Calu3 (cell line): Measurements from ENCODE around the gene MS4A6A. TPM values are rescaled to one million over a fixed set of nuclear protein-coding genes. Genes with fewer than 3 reads are reported as not detected.
"Not testable (repeated sequence)": the region's sequence is repeated elsewhere in the genome, so short reads cannot be mapped to it uniquely, and the experiment has no call there.

Source experiments
- BruUV-seq: library from RNA; stranded (reverse); fragments of 400-500 nt; replicated peaks from 2 replicates; lab custom pipeline; 2021; lab: Mats Ljungman, UMichigan
- CTCF ChIA-PET: fragments of 300-600 bp; sonication (Branson Sonifier 250); formaldehyde crosslinking; loops from one replicate; lab custom pipeline; 2022; ENCODE audit warnings: antibody characterized with exemption; lab: Charles Lee
- DNase-seq: peaks from one replicate; pipeline ENCODE4 v3.0.0; 2022
- H3K27ac Mint-ChIP-seq: one replicate; pipeline ENCODE4 v1.8.0; 2022; ENCODE audit warnings: mixed read lengths; ENCODE audit not compliant: unreplicated experiment
- H3K27me3 Mint-ChIP-seq: one replicate; pipeline ENCODE4 v1.8.0; 2022; ENCODE audit warnings: mixed read lengths; ENCODE audit not compliant: unreplicated experiment
- H3K36me3 Mint-ChIP-seq: one replicate; pipeline ENCODE4 v1.8.0; 2022; ENCODE audit warnings: mild to moderate bottlenecking, moderate library complexity, mixed read lengths; ENCODE audit not compliant: insufficient read depth, unreplicated experiment
- H3K4me1 Mint-ChIP-seq: one replicate; pipeline ENCODE4 v1.8.0; 2022; ENCODE audit warnings: mild to moderate bottlenecking, low read depth, mixed read lengths; ENCODE audit not compliant: unreplicated experiment
- H3K4me3 Mint-ChIP-seq: one replicate; pipeline ENCODE4 v1.8.0; 2022; ENCODE audit warnings: mild to moderate bottlenecking, low read depth, moderate library complexity, mixed read lengths; ENCODE audit not compliant: unreplicated experiment
- H3K9me3 Mint-ChIP-seq: one replicate; pipeline ENCODE4 v1.8.0; 2022; ENCODE audit warnings: low read depth, mixed read lengths; ENCODE audit not compliant: unreplicated experiment
- CTCF ChIP-seq: fragments of 200-600 bp; IDR thresholded peaks from one replicate; pipeline ENCODE4 v1.8.0; 2022; ENCODE audit warnings: antibody characterized with exemption; ENCODE audit not compliant: unreplicated experiment
- intact Hi-C: fragments of 100-400 bp; cut with micrococcal nuclease; formaldehyde crosslinking; loops from one replicate; pipeline ENCODE4 v1.10.0; 2022; ENCODE audit not compliant: unreplicated experiment
- total RNA-seq: library from RNA; stranded (reverse); gene quantifications from 2 replicates; pipeline ENCODE4 v1.2.3, GENCODE V29; 2022

MS4A6A gene
- total RNA-seq, 1 experiment from 2014 or later = not detected

GRCh38 chr11:60133917-60134316, 49.0 kb downstream of the MS4A6A start:
- H3K4me1 Mint-ChIP-seq = peaks cover 20% of the 10 kb centered on the region
- H3K4me3 Mint-ChIP-seq = no peak overlapping the region
- no peak for DNase-seq
- intact Hi-C loops = no loop called here
- no peaks in the 10 kb centered on the region for H3K27me3 Mint-ChIP-seq
- H3K9me3 Mint-ChIP-seq = peaks cover 9% of the 10 kb centered on the region
- no peak for TF ChIP-seq CTCF
- CTCF ChIA-PET = no interaction called here
- no peaks in the 10 kb centered on the region for H3K36me3 Mint-ChIP-seq
- no peak overlapping the region for H3K27ac Mint-ChIP-seq
- BruUV-seq = no TSS peak

GRCh38 chr11:60131912-60132311, 51.0 kb downstream of the MS4A6A start:
- BruUV-seq = no TSS peak
- CTCF ChIA-PET = interaction anchor here (0.7 to 1.1 kb wide), 2 partner anchors 119 to 345 kb away, joined by 3 to 4 read pairs; no protein-coding TSS in a partner anchor

GRCh38 chr11:60130496-60130895, 52.4 kb downstream of the MS4A6A start:
- no TSS peak for BruUV-seq

More at GRCh38 chr11:60131912-60132311, 51.0 kb downstream of the MS4A6A start:
- intact Hi-C loops = no loop called here
- Mint-ChIP-seq H3K27ac (peak overlapping the region; percentile 9), H3K36me3 (peaks cover 6% of the 10 kb centered on the region), H3K4me3 (no peak overlapping the region), H3K4me1 (peaks cover 37% of the 10 kb centered on the region), H3K9me3 (peaks cover 9% of the 10 kb centered on the region), H3K27me3 (no peaks in the 10 kb centered on the region)
- no peak for DNase-seq
- TF ChIP-seq CTCF = no peak

GRCh38 chr11:60129853-60130252, 53.0 kb downstream of the MS4A6A start:
- H3K4me3 Mint-ChIP-seq = no peak overlapping the region
- intact Hi-C loops = loop anchor here (1.0 to 5.0 kb wide), 5 partner anchors 63 to 307 kb away; partner anchors contain the start of gene OOSP4A
- CTCF ChIA-PET = interaction anchor here (0.7 to 1.0 kb wide), 4 partner anchors 39 to 307 kb away, joined by 3 to 7 read pairs (median 4); no protein-coding TSS in a partner anchor

More at GRCh38 chr11:60130496-60130895, 52.4 kb downstream of the MS4A6A start:
- DNase-seq = peak; percentile 59
- Mint-ChIP-seq H3K36me3 (peaks cover 10% of the 10 kb centered on the region), H3K27ac (peak overlapping the region; percentile 38), H3K27me3 (no peaks in the 10 kb centered on the region), H3K4me3 (no peak overlapping the region), H3K4me1 (peaks cover 46% of the 10 kb centered on the region), H3K9me3 (peaks cover 9% of the 10 kb centered on the region)
- CTCF ChIA-PET = interaction anchor here (0.8 to 1.0 kb wide), 2 partner anchors 212 to 308 kb away, joined by 4 to 7 read pairs; no protein-coding TSS in a partner anchor
- TF ChIP-seq CTCF = peak; percentile 50
- intact Hi-C loops = loop anchor here (1.0 kb wide), 2 partner anchors 211 to 307 kb away; no protein-coding TSS in a partner anchor

GRCh38 chr11:60128866-60129265, 54.0 kb downstream of the MS4A6A start:
- Mint-ChIP-seq H3K4me1 (peaks cover 59% of the 10 kb centered on the region), H3K36me3 (peaks cover 11% of the 10 kb centered on the region), H3K27ac (peak overlapping the region; percentile 95)
- intact Hi-C loops = loop anchor here (5.0 kb wide), 3 partner anchors 62 to 167 kb away; partner anchors contain the start of gene OOSP4A
- H3K27me3 Mint-ChIP-seq, DNase-seq, H3K9me3 Mint-ChIP-seq, CTCF ChIA-PET, BruUV-seq, H3K4me3 Mint-ChIP-seq: not testable (repeated sequence)

More at GRCh38 chr11:60129853-60130252, 53.0 kb downstream of the MS4A6A start:
- DNase-seq = no peak
- Mint-ChIP-seq H3K4me1 (peaks cover 52% of the 10 kb centered on the region), H3K27me3 (no peaks in the 10 kb centered on the region), H3K36me3 (peaks cover 11% of the 10 kb centered on the region), H3K27ac (peak overlapping the region; percentile 38), H3K9me3 (peaks cover 9% of the 10 kb centered on the region)
- no peak for TF ChIP-seq CTCF
- no TSS peak for BruUV-seq
